Transverse colon (tissue), 4 donors: ENCODE results near the gene ZBTB20.

Experiments
- CTCF ChIP-seq, 5 experiments: fragments of 200-600 bp in 3 of 5; fragments of 450-650 bp in 2 of 5; sonication (generic) in 3 of 5; IDR thresholded peaks; 1 replicate in 2 of 5; 2 replicates in 3 of 5; pipeline ENCODE4 v1.5.1; 2016 to 2017; ENCODE audit warnings: antibody characterized with exemption in 5 of 5, inconsistent platforms in 3 of 5, mild to moderate bottlenecking in 2 of 5, moderate library complexity in 1 of 5
- POLR2A ChIP-seq: fragments of 450-650 bp; IDR thresholded peaks from one replicate; pipeline ENCODE4 v1.6.1; 2016; ENCODE audit warnings: antibody characterized with exemption, mild to moderate bottlenecking, moderate library complexity
- POLR2AphosphoS5 ChIP-seq, 3 donors: sonication (generic); formaldehyde crosslinking; IDR thresholded peaks; one replicate each; pipeline ENCODE4 v1.6.1; 2016; ENCODE audit warnings: antibody characterized with exemption in 3 of 3

GRCh38 chr3:114855839-114856238 is 291.2 kb downstream of the ZBTB20 start:
- no peak for TF ChIP-seq POLR2AphosphoS5 (IDR thresholded peaks at IDR 0.05)
- TF ChIP-seq CTCF (IDR thresholded peaks at IDR 0.05), result no peak
- TF ChIP-seq POLR2A, result no peak
